Choroid plexus epithelial cell (primary cell): Measurements from ENCODE around the gene LYST.
A peak's percentile ranks its signal among the peaks of the same experiment; 100 is the strongest.
"Not testable (repeated sequence)": the region's sequence is repeated elsewhere in the genome, so short reads cannot be mapped to it uniquely, and the experiment has no call there.

Source experiments
- DNase-seq: peaks from one replicate; pipeline ENCODE4 v3.0.0-alpha.2; 2010; ENCODE audit warnings: low read depth
- H3K4me3 ChIP-seq: 2 replicates; pipeline ENCODE4 v1.5.1; 2011; ENCODE audit warnings: low read depth, mild to moderate bottlenecking, control low read depth, low read length, moderate library complexity
- TF ChIP-seq, protein P1 (sequence below): conservative IDR thresholded peaks from 2 replicates; pipeline ENCODE4 v1.5.1; 2011; ENCODE audit warnings: low read depth, mild to moderate bottlenecking, control low read depth, inconsistent platforms, low read length, moderate library complexity

Gene LYST

DNA sequence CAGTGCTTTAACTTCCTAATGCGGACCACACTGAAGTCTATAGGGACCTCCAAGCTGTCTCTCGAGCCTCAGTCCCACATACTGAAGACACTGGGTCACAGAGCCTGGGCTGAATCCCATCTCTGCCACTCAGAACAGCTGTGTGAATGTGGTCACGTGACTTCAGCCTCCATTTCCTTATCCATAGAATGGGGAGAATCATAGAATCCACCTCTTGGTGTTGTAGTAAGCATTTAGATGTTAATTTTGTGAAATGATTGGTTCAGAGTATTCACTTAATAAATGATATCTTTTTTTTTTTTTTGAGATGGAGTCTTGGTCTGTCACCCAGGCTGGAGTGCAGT is 41.2 kb upstream of the LYST start:
- DNase-seq = no peak
- H3K4me3 ChIP-seq = no peak overlapping the region
- TF ChIP-seq, protein P1, sequence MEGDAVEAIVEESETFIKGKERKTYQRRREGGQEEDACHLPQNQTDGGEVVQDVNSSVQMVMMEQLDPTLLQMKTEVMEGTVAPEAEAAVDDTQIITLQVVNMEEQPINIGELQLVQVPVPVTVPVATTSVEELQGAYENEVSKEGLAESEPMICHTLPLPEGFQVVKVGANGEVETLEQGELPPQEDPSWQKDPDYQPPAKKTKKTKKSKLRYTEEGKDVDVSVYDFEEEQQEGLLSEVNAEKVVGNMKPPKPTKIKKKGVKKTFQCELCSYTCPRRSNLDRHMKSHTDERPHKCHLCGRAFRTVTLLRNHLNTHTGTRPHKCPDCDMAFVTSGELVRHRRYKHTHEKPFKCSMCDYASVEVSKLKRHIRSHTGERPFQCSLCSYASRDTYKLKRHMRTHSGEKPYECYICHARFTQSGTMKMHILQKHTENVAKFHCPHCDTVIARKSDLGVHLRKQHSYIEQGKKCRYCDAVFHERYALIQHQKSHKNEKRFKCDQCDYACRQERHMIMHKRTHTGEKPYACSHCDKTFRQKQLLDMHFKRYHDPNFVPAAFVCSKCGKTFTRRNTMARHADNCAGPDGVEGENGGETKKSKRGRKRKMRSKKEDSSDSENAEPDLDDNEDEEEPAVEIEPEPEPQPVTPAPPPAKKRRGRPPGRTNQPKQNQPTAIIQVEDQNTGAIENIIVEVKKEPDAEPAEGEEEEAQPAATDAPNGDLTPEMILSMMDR = no peak

DNA sequence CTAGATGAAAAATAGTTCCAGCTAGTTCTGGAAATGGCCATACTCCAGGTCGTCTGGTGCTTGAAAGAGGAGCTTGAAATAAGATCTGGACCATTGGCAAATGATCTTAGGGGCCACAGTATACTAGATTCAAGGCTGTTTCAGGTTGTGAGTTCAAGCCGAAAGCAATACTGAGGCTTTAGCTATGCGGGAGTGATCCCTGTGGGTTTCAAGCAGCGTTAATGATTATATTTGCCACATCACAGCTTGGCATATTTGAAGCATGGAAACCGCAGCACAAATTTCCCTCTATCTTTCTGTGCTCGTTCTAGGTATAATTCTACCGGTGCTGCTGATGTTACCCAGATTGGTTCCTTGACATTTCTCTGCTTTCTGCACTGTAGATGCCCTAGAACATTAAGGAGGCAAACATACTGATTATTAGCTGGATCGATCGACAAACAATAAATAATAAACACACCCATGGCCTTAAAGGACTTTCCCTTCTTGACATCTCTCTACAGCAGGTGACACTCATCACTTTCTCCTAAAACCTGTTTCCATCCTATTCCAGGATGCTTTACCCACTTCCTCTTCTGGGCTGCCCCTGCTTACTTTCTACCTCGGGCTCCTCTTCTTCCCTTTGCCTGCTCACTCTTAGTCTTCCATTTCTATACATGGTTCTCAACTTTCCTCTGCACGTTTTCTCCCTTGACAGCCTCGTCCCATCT is 40.6 kb upstream of the LYST start:
- TF ChIP-seq, protein P1 = no peak
- no peak for DNase-seq
- no peak overlapping the region for H3K4me3 ChIP-seq

DNA sequence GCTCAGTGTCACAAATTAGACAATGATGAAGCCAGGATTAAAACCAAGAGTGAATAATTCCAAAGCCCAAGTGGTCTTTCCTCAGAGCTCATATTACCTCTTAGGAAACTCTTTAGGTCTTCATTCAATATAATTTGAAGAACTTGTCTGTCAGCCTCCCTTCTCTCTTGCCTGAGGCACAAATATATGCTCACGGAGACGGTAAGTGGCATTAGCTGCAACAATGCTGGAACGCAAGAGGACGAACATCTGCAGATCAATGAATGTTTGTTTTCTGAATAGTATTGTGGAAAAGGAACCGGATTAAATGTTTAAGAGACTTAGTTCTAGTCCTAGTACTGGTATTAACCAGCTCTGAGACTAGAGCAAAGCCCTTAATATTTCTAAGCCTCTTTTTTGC is 39.7 kb upstream of the LYST start:
- TF ChIP-seq, protein P1 = no peak
- no peak overlapping the region for H3K4me3 ChIP-seq
- no peak for DNase-seq

DNA sequence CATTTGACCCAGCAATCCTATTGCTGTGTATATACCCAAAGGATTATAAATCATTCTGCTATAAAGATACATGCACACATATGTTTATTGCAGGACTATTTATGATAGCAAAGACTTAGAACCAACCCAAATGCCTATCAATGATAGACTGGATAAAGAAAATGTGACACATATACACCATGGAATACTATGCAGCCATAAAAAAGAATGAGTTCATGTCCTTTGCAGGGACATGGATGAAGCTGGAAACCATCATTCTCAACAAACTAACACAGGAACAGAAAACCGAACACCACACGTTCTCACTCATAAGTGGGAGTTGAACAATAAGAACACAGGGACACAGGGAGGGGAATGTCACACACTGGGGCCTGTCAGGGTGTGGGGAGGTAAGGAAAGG is 37.1 kb upstream of the LYST start:
- DNase-seq, H3K4me3 ChIP-seq: not testable (repeated sequence)

DNA sequence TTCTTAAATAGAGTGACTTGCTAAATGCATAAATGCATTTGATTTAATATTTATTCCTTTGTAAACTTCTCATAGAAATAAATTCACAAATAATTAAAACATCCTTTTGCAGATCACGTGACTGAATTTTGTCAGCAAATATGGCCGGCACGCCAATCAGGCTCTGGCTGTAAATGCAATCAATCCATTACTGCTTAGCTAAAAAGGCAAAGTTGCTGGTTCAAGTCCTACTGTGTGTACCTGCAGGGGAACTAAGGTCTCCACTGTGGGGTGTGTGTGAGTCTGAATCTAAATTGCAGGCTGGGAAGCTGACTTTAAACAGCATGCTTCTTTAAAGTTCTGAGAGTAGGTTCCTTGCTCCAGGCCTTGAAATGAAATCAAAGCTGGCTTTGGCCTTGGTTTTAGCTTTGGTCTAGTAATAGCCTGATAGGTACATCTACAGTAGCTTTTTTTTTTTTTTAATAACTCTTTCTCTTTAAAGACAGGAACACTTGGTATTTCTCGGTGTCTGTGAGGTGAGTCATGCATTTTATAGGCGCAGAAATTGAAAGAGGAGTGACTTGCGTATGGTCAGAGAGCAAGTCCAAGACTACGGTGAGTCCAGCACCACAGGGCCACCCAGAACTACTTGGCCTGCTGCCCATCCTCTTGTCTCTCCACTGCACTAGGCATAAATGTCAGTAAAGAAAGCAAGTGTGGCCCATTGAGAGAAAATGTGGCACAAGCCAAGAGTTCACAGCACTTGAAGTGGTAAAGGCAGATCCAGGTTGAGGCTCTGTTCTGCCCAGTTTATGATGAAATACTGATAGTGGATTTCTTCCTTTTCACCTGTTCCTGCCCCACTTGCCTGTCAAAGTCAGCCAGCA is 36.2 kb upstream of the LYST start:
- peak; percentile 60 for DNase-seq
- H3K4me3 ChIP-seq = no peak overlapping the region
- TF ChIP-seq, protein P1 = no peak

DNA sequence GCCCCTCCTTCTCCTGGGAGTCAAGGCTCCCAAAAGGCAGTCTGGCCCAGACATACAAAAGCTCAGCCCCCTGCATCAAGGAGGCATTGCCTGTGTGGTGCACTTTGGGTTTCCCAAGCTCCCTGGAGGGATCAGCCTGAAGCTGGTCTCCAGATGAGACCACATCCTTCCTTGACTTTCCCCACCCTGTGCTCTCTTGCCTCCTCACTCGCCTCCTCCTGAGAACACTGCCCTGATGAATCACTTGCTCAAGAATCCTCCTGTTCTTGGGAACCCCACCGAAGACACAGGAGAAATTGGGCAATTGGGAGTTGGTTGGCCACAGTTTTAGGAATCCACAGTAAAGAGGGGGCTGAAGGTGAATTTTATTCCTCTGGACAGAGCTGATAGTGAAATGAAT is 34.8 kb upstream of the LYST start:
- H3K4me3 ChIP-seq = no peak overlapping the region
- TF ChIP-seq, protein P1 = no peak
- DNase-seq = peak; percentile 75

DNA sequence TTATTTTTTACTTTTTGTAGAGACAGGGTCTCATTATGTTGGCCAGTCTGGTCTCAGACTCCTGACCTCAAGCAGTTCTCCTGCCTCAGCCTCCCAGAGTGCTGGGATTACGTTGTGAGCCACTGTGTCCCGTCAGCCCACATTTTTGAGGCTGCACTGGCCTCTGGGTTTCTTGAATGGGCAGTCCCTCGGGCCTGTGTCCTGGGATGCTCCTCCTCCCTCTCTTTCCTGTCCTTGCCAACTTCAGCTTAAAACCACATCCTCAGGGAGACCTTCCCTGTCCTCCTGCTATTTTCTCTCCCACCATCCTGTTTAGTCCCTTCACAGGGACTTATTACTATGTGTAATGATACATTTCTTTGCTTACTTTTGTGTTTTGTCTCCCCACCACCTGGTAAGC is 31.4 kb upstream of the LYST start:
- no peak for DNase-seq
- H3K4me3 ChIP-seq = no peak overlapping the region
- TF ChIP-seq, protein P1 = no peak
